Hepatocyte (in vitro differentiated cells): ENCODE measurements around the gene ZNF793.

Experiments
- CTCF ChIP-seq: fragments of 200-600 bp; sonication (generic); IDR thresholded peaks from 2 replicates; pipeline ENCODE4 v1.5.1; 2016; ENCODE audit warnings: antibody characterized with exemption, mild to moderate bottlenecking; ENCODE audit not compliant: poor library complexity
- EZH2phosphoT487 ChIP-seq: fragments of 200-600 bp; sonication (generic); IDR thresholded peaks from one replicate; pipeline ENCODE4 v1.6.1; 2018; ENCODE audit warnings: antibody characterized with exemption, mild to moderate bottlenecking, low read depth, moderate library complexity; ENCODE audit not compliant: unreplicated experiment, severe bottlenecking

- no peak for TF ChIP-seq CTCF
- no peak for TF ChIP-seq EZH2phosphoT487
Observed at GRCh38 chr19:37466277-37466797, 40.4 kb upstream of the ZNF793 start.
